Measurements from ENCODE around the gene COPS6. TPM values are rescaled to one million over a fixed set of nuclear protein-coding genes. Genes with fewer than 3 reads are reported as not detected.

The COPS6 gene
- polyA plus RNA-seq, 1 of the 3 experiments (the other 2 are of a cell fraction): 435 TPM

DNA sequence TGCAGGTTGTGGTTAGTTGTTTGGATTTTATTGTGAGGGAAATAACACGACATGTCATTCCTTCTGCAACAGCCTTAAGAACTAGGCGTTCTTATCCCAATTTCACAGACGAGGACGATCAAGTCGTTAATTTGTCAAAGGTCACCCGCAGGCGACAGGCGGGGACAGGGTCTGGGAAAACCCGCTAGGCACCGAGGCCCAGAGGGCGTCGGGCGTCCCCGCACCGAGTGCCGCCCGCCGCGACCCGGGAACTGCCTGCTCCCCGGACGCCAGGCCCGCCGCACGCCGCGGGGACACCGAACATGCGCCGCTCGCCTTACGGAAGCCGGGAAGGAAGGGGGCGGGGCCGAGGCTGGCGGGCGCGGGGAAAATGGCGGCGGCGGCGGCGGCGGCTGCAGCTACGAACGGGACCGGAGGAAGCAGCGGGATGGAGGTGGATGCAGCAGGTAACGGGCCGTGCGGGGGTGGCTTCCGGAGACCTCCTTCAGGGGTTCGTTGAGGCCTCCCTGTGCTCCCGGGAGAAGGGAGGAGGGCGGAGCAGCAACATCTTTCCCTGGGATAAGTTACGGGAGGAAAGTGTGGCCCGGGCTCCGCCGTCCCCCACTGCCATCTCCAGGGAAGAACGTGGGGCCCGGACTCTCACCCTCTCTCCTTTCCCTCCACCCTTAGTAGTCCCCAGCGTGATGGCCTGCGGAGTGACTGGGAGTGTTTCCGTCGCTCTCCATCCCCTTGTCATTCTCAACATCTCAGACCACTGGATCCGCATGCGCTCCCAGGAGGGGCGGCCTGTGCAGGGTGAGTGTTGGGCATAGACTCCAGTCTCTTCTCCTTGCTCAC lies at the start of gene COPS6 (continued):
- TF ChIP-seq TAF1 (IDR thresholded peaks at IDR 0.05; ENCODE audit: borderline replicate concordance, low read depth, low read length): peak; percentile 99
- TF ChIP-seq, protein P1, sequence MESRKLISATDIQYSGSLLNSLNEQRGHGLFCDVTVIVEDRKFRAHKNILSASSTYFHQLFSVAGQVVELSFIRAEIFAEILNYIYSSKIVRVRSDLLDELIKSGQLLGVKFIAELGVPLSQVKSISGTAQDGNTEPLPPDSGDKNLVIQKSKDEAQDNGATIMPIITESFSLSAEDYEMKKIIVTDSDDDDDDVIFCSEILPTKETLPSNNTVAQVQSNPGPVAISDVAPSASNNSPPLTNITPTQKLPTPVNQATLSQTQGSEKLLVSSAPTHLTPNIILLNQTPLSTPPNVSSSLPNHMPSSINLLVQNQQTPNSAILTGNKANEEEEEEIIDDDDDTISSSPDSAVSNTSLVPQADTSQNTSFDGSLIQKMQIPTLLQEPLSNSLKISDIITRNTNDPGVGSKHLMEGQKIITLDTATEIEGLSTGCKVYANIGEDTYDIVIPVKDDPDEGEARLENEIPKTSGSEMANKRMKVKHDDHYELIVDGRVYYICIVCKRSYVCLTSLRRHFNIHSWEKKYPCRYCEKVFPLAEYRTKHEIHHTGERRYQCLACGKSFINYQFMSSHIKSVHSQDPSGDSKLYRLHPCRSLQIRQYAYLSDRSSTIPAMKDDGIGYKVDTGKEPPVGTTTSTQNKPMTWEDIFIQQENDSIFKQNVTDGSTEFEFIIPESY (IDR thresholded peaks at IDR 0.05; ENCODE audit: borderline replicate concordance, low read depth): no peak

DNA sequence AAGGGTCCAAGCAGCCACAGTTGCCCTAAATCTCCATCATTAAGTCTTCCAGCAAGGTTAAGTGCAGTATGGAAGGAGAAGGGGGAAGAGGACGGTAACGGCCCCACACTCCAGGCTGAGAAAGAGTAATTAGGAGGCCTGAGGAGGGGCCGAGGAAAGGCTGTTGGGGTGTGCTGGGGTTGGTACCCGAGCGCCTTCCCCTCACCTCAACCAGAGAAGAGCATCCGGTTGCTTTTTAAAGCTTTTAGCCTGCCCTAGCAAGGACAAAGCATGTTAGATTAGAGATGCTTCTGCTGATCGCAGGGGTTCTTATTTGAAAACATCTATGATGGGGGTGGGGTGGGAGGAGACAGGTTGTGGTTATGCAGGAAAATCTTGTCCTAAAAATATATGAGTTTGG lies 48.2 kb upstream of the COPS6 start:
- Histone ChIP-seq H3K79me2 (ENCODE audit: insufficient read depth) (peaks cover 6% of the 10 kb centered on the region; the same call in 1 of the 2 replicates), H3K9me3 (no peaks in the 10 kb centered on the region), H3K4me2 (no peak overlapping the region), H3K27me3 (ENCODE audit: insufficient read depth) (no peaks in the 10 kb centered on the region), H3K27ac (ENCODE audit: low read depth in 2 of 2, low read length in 1 of 2) (peak overlapping the region in 1 of 2 experiments; percentile 29; a peak in 1 of 4 replicates), H3K9ac (no peak overlapping the region), H2AFZ (ENCODE audit: low read depth) (no peak overlapping the region), H3K4me3 (ENCODE audit: low read depth in 2 of 2, low read length in 1 of 2) (no peak overlapping the region), H3K4me1 (ENCODE audit: control insufficient read depth in 1 of 2, insufficient read depth in 2 of 2, low read depth in 1 of 2, low read length in 1 of 2) (no peaks in the 10 kb centered on the region), H3F3A (replicated peaks; ENCODE audit: insufficient read depth) (peaks cover 16% of the 10 kb centered on the region), H4K20me1 (ENCODE audit: insufficient read depth) (no peaks in the 10 kb centered on the region), H3K36me3 (replicated peaks in 1 of 2; ENCODE audit: control insufficient read depth in 1 of 2, insufficient read depth in 2 of 2, low read length in 1 of 2) (peaks cover 20 to 23% of the 10 kb centered on the region in 2 experiments), H3K9me2 (no peaks in the 10 kb centered on the region)
- DNase-seq: no peak
- ChIA-PET POLR2A (no interaction called here), CTCF (no interaction called here)
- TF ChIP-seq EZH2phosphoT487 (IDR thresholded peaks at IDR 0.05; ENCODE audit: borderline replicate concordance, low read depth) (no peak), CHD2 (IDR thresholded peaks at IDR 0.05; ENCODE audit: low read length, partially characterized antibody) (no peak), EP300 (IDR thresholded peaks at IDR 0.05; ENCODE audit: borderline replicate concordance in 1 of 2, low read depth in 1 of 2, low read length in 1 of 2) (no peak), RFX5 (IDR thresholded peaks at IDR 0.05; ENCODE audit: low read length) (no peak), TAF1 (IDR thresholded peaks at IDR 0.05; ENCODE audit: borderline replicate concordance, low read depth, low read length) (no peak), ELF1 (IDR thresholded peaks at IDR 0.05) (no peak), RAD21 (IDR thresholded peaks at IDR 0.05; ENCODE audit: low read length) (no peak), FOXM1 (IDR thresholded peaks at IDR 0.05; ENCODE audit: low read depth) (no peak)
- TF ChIP-seq, protein P2, sequence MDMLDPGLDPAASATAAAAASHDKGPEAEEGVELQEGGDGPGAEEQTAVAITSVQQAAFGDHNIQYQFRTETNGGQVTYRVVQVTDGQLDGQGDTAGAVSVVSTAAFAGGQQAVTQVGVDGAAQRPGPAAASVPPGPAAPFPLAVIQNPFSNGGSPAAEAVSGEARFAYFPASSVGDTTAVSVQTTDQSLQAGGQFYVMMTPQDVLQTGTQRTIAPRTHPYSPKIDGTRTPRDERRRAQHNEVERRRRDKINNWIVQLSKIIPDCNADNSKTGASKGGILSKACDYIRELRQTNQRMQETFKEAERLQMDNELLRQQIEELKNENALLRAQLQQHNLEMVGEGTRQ (IDR thresholded peaks at IDR 0.05; ENCODE audit: borderline replicate concordance, low read depth, low read length): no peak
- WGBS (ENCODE audit: low lambda C conversion rate): 97% methylated on average over 7 of the region's 7 CpGs

DNA sequence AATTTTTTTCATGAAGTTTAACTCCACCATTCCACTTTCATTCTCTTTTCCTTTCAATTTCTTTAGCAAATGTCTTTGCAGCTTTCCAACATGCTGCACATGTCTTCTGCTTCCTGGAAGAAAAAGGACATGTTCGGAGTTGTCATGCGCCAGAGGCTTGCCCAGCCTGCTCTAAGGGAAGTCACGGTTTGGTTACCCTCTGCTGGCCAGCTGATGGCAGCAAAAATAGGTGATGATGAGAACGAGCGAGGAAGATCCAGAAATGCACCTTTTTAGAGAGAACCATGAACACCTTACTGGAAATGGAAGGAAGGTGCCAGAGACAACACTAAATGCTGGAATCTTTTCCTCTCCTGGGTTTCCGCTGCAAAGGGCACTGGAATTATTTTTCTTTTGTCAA lies 44.1 kb upstream of the COPS6 start:
- Histone ChIP-seq H2AFZ (ENCODE audit: low read depth) (no peak overlapping the region), H3K9me3 (no peaks in the 10 kb centered on the region), H3K27me3 (ENCODE audit: insufficient read depth) (no peaks in the 10 kb centered on the region), H3K4me3 (ENCODE audit: low read depth in 2 of 2, low read length in 1 of 2) (no peak overlapping the region), H3K27ac (ENCODE audit: low read depth in 2 of 2, low read length in 1 of 2) (no peak overlapping the region), H3K4me1 (ENCODE audit: control insufficient read depth in 1 of 2, insufficient read depth in 2 of 2, low read depth in 1 of 2, low read length in 1 of 2) (peaks cover 4 to 5% of the 10 kb centered on the region in 2 experiments; a peak in 2 of 4 replicates), H3K4me2 (no peak overlapping the region), H3K9me2 (no peaks in the 10 kb centered on the region), H3K9ac (no peak overlapping the region), H4K20me1 (ENCODE audit: insufficient read depth) (no peaks in the 10 kb centered on the region), H3F3A (replicated peaks; ENCODE audit: insufficient read depth) (peaks cover 18% of the 10 kb centered on the region), H3K36me3 (replicated peaks in 1 of 2; ENCODE audit: control insufficient read depth in 1 of 2, insufficient read depth in 2 of 2, low read length in 1 of 2) (no peaks in the 10 kb centered on the region), H3K79me2 (ENCODE audit: insufficient read depth) (no peaks in the 10 kb centered on the region)
- CTCF ChIA-PET: interaction anchor here (0.6 to 1.2 kb wide), 2 partner anchors 16 to 1019 kb away, joined by 3 read pairs; no protein-coding TSS in a partner anchor
- POLR2A ChIA-PET: no interaction called here
- DNase-seq: peak; percentile 28
- TF ChIP-seq, protein P3, sequence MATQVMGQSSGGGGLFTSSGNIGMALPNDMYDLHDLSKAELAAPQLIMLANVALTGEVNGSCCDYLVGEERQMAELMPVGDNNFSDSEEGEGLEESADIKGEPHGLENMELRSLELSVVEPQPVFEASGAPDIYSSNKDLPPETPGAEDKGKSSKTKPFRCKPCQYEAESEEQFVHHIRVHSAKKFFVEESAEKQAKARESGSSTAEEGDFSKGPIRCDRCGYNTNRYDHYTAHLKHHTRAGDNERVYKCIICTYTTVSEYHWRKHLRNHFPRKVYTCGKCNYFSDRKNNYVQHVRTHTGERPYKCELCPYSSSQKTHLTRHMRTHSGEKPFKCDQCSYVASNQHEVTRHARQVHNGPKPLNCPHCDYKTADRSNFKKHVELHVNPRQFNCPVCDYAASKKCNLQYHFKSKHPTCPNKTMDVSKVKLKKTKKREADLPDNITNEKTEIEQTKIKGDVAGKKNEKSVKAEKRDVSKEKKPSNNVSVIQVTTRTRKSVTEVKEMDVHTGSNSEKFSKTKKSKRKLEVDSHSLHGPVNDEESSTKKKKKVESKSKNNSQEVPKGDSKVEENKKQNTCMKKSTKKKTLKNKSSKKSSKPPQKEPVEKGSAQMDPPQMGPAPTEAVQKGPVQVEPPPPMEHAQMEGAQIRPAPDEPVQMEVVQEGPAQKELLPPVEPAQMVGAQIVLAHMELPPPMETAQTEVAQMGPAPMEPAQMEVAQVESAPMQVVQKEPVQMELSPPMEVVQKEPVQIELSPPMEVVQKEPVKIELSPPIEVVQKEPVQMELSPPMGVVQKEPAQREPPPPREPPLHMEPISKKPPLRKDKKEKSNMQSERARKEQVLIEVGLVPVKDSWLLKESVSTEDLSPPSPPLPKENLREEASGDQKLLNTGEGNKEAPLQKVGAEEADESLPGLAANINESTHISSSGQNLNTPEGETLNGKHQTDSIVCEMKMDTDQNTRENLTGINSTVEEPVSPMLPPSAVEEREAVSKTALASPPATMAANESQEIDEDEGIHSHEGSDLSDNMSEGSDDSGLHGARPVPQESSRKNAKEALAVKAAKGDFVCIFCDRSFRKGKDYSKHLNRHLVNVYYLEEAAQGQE (IDR thresholded peaks at IDR 0.05; ENCODE audit: low read depth, low read length): no peak
- TF ChIP-seq, protein P4, sequence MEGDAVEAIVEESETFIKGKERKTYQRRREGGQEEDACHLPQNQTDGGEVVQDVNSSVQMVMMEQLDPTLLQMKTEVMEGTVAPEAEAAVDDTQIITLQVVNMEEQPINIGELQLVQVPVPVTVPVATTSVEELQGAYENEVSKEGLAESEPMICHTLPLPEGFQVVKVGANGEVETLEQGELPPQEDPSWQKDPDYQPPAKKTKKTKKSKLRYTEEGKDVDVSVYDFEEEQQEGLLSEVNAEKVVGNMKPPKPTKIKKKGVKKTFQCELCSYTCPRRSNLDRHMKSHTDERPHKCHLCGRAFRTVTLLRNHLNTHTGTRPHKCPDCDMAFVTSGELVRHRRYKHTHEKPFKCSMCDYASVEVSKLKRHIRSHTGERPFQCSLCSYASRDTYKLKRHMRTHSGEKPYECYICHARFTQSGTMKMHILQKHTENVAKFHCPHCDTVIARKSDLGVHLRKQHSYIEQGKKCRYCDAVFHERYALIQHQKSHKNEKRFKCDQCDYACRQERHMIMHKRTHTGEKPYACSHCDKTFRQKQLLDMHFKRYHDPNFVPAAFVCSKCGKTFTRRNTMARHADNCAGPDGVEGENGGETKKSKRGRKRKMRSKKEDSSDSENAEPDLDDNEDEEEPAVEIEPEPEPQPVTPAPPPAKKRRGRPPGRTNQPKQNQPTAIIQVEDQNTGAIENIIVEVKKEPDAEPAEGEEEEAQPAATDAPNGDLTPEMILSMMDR (IDR thresholded peaks at IDR 0.05): peak; percentile 14
- WGBS (ENCODE audit: low lambda C conversion rate): 62% methylated on average over 6 of the region's 6 CpGs

Measured in SK-N-SH (cell line).